GM12874 (cell line): ENCODE results near the gene USP6NL.

ENCODE experiments used
- CTCF ChIP-seq: IDR thresholded peaks from 2 replicates; pipeline ENCODE4 v1.5.1; 2011; ENCODE audit warnings: low read depth, mild to moderate bottlenecking, control low read depth, low read length, moderate library complexity; ENCODE audit not compliant: insufficient read depth

USP6NL gene

GRCh38 chr10:11557967-11558366 is 53.5 kb downstream of the USP6NL start:
- TF ChIP-seq CTCF: no peak

- no peak for TF ChIP-seq CTCF
These were observed 53.9 kb downstream of the USP6NL start for GRCh38 chr10:11557513-11557912.

GRCh38 chr10:11555556-11555955 is 55.9 kb downstream of the USP6NL start:
- TF ChIP-seq CTCF: no peak

GRCh38 chr10:11553773-11554381 is 57.6 kb downstream of the USP6NL start:
- no peak for TF ChIP-seq CTCF

DNA sequence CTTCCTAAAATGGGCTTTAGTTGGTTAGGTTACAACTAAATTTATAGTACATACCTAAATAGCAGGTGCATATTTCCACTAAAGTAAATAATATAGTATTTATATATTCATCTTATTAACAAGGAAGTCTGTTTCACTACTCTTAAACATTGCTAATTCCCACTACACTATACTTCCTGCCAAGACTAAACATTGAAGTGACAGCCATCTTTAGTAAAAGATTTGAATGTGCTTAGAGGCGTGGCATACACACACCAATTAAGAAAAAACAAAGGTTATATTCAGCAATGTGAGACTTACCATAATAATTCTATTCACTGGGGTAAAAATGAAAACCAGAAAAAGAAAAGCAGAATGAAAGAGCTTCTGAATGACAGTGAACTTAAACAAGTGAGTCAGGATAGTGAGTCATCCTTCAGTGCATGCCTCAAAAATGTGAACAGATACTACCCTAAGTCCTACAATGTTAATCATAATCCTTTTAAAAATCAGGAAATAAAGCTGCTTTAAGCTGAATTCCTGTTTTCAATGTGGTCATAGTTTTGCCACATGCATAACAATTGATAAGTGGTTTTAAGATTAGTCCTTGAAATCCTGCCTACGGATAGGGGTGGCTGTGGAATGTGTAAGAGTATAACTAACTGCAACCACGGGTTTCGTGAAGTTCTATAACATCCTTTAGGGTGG is 59.4 kb downstream of the USP6NL start:
- TF ChIP-seq CTCF: no peak

- no peak for TF ChIP-seq CTCF
These were observed 60.3 kb downstream of the USP6NL start for GRCh38 chr10:11551104-11551503.

GRCh38 chr10:11548768-11549099 is 62.7 kb downstream of the USP6NL start:
- TF ChIP-seq CTCF: no peak
